Measurements from ENCODE around the gene PDZK1.
"Not testable (repeated sequence)": the region's sequence is repeated elsewhere in the genome, so short reads cannot be mapped to it uniquely, and the experiment has no call there.

PDZK1 gene

DNA sequence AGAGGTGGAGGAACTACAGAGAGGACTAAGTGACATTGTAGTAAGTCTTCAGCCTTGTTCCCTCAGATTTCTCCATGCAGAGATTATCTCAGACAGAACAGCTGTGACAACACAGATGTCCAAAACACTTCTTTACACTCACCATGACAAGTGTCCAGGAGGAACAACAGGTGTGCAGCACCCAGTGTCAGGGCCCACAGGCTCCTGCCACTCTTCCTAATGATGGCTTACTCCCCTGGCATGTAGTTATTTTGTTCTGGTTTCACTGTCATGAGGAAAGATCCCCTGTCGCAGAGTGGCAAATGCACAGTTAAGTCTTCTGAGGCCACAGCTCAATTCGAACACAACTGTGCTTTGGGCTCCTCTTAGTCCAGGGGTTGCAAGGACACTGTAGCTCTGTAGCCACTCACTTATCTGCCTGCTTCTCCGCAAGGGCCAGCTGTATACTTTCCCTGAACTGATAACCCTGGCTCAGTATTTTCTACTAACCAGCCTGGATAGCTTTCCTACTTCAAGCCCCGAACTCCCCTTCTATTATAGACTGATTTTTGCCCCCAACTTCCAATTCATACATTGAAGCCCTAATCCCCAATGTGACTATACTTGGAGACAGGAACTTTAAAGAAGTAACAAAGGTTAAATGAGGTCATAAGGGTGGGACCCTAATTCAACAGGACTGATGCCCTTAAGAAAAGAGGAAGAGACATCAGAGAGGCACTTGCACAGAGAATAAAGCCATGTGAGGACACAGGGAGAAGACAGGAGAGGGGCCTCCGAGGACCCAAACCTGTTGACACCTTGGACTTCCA lies 11.1 kb downstream of the PDZK1 start:
- DNase-seq (no peak), ATAC-seq (no peak)
- Mint-ChIP-seq H3K4me3 (no peak overlapping the region), H3K9me3 (no peaks in the 10 kb centered on the region), H3K27me3 (no peaks in the 10 kb centered on the region), H3K4me1 (peaks cover 4% of the 10 kb centered on the region), H3K27ac (no peak overlapping the region), H3K36me3 (ENCODE audit: low read depth) (no peaks in the 10 kb centered on the region)

- H3K36me3 Mint-ChIP-seq (ENCODE audit: low read depth) = peaks cover 3% of the 10 kb centered on the region
- DNase-seq (no peak), ATAC-seq (no peak)
- no peaks in the 10 kb centered on the region for H3K27me3 Mint-ChIP-seq
- H3K9me3 Mint-ChIP-seq = no peaks in the 10 kb centered on the region
- H3K4me3 Mint-ChIP-seq = no peak overlapping the region
- H3K27ac Mint-ChIP-seq = no peak overlapping the region
- peaks cover 31% of the 10 kb centered on the region for H3K4me1 Mint-ChIP-seq
These were observed 14.3 kb downstream of the PDZK1 start for GRCh38 chr1:145692785-145693443.

DNA sequence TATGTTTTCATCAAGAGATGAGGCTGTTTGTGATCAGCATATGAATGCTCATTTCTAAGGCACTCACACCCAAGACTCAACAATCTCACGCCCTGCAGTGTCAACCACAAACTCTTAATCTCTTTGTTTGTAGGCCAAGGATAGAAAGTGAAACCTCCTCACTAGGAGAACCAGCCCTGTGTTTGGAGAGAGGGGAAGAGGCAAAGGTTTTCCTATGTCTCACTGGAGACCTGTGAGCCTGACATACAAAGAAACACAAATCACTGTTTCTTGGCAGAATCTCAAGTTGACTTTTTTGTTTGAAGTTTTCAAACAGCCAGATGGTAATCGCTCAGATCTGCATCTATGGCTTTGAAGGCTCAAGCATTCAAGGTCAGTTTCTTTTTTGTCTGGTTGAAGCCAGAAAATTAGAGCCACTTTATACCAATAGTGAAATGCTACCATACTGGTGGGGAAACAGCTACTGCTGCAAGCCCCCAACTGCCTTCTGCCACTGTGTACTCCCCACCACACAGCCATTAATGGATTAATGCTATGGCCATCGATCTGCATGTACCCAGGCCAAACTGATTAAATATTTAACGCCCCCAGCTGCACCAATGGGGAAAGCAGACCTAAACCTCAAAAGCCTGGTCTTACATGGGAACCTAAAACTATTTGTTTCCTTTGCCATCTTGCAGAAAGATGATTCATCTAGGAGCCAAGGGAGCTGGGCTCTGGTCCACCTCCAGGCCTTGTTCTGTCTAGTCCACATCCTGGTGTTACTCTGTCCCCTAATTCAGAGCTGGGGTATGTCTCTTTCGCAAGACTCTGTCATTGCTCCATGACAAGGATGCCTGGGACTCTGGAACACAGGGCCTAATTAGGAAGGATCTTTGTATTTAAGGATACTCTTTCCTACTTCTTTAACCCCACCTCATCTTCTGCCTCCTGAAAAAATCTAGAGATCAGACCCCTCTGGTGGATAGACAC lies 16.3 kb downstream of the PDZK1 start:
- Mint-ChIP-seq H3K4me1 (peaks cover 31% of the 10 kb centered on the region), H3K27ac (peak overlapping the region; percentile 67), H3K9me3 (no peaks in the 10 kb centered on the region), H3K4me3 (peak overlapping the region; percentile 8), H3K36me3 (ENCODE audit: low read depth) (peaks cover 3% of the 10 kb centered on the region), H3K27me3 (no peaks in the 10 kb centered on the region)
- ATAC-seq (peak; percentile 99), DNase-seq (peak; percentile 31)

GRCh38 chr1:145689922-145690321 lies 17.2 kb downstream of the PDZK1 start:
- Mint-ChIP-seq H3K27me3 (no peaks in the 10 kb centered on the region), H3K4me1 (peaks cover 31% of the 10 kb centered on the region), H3K9me3 (no peaks in the 10 kb centered on the region), H3K4me3 (no peak overlapping the region), H3K36me3 (ENCODE audit: low read depth) (peaks cover 3% of the 10 kb centered on the region), H3K27ac (peak overlapping the region; percentile 67)
- ATAC-seq (no peak), DNase-seq (no peak)

GRCh38 chr1:145688924-145689323 lies 18.2 kb downstream of the PDZK1 start:
- DNase-seq = no peak
- Mint-ChIP-seq H3K4me3 (no peak overlapping the region), H3K27me3 (no peaks in the 10 kb centered on the region), H3K36me3 (ENCODE audit: low read depth) (peaks cover 3% of the 10 kb centered on the region), H3K27ac (no peak overlapping the region), H3K9me3 (no peaks in the 10 kb centered on the region), H3K4me1 (peaks cover 31% of the 10 kb centered on the region)
- ATAC-seq = no peak

- Mint-ChIP-seq H3K4me3 (no peak overlapping the region), H3K36me3 (ENCODE audit: low read depth) (peaks cover 3% of the 10 kb centered on the region), H3K27ac (no peak overlapping the region), H3K9me3 (no peaks in the 10 kb centered on the region), H3K27me3 (no peaks in the 10 kb centered on the region), H3K4me1 (peaks cover 31% of the 10 kb centered on the region)
- no peak for ATAC-seq
- no peak for DNase-seq
These were observed 18.8 kb downstream of the PDZK1 start for GRCh38 chr1:145688328-145688727.

DNA sequence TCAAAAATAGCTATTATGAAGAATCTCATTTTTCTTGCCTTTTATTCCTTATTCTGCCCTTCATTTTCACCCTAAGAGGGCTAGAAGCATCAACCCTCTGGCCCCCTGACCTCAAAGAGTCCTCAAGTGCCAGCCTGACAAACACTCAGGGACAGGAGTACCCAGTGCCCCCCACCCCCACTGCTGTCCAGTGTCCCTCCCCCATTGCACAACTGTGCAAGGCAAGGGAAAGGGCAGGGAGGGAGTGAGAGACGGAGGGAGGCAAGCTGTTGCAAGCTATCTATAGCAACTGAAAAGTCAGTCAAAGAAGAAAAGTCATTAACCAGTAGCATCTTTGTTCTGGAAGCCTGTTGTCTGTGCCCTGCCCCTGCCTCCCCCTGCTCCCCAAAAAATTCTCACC lies 21.1 kb downstream of the PDZK1 start:
- not testable (repeated sequence) for DNase-seq; H3K27ac Mint-ChIP-seq; H3K27me3 Mint-ChIP-seq; H3K36me3 Mint-ChIP-seq (ENCODE audit: low read depth); ATAC-seq; H3K9me3 Mint-ChIP-seq; H3K4me3 Mint-ChIP-seq
- peaks cover 27% of the 10 kb centered on the region for H3K4me1 Mint-ChIP-seq

- DNase-seq; H3K36me3 Mint-ChIP-seq (ENCODE audit: low read depth); ATAC-seq; H3K27me3 Mint-ChIP-seq; H3K27ac Mint-ChIP-seq; H3K9me3 Mint-ChIP-seq; H3K4me3 Mint-ChIP-seq: not testable (repeated sequence)
- peaks cover 15% of the 10 kb centered on the region for H3K4me1 Mint-ChIP-seq
These were observed 22.3 kb downstream of the PDZK1 start for GRCh38 chr1:145684858-145685257.

GRCh38 chr1:145673217-145673616 lies 34.0 kb downstream of the PDZK1 start:
- H3K27ac Mint-ChIP-seq, H3K4me3 Mint-ChIP-seq, ATAC-seq, H3K27me3 Mint-ChIP-seq, H3K9me3 Mint-ChIP-seq, DNase-seq: not testable (repeated sequence)
- Mint-ChIP-seq H3K4me1 (peaks cover 33% of the 10 kb centered on the region), H3K36me3 (ENCODE audit: low read depth) (peaks cover 12% of the 10 kb centered on the region)

GRCh38 chr1:145670995-145671745 lies 36.0 kb downstream of the PDZK1 start:
- H3K9me3 Mint-ChIP-seq, DNase-seq, ATAC-seq, H3K27me3 Mint-ChIP-seq, H3K4me3 Mint-ChIP-seq: not testable (repeated sequence)
- peaks cover 35% of the 10 kb centered on the region for H3K4me1 Mint-ChIP-seq
- peaks cover 18% of the 10 kb centered on the region for H3K36me3 Mint-ChIP-seq (ENCODE audit: low read depth)
- H3K27ac Mint-ChIP-seq = peak overlapping the region; percentile 78

DNA sequence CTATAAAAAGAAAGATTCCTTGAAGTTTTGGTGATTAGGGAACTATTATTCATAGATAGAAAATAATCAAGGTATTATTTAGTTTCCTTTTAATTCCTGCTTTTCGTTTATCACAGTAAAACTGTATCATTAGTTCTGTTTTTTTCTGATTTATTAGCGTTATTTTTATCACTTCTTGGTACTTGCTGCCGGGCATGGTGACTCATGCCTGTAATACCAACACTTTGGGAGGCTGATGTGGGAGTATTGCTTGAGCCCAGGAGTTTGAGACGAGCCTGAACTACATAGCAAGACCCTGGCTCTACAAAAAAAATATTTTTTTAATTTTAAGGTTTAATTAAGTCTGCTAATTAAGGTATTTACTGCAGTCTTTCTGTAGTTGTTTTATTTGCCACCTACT lies 42.2 kb downstream of the PDZK1 start:
- not testable (repeated sequence) for H3K27me3 Mint-ChIP-seq, ATAC-seq, H3K27ac Mint-ChIP-seq, DNase-seq, H3K9me3 Mint-ChIP-seq, H3K4me3 Mint-ChIP-seq
- H3K4me1 Mint-ChIP-seq = peaks cover 17% of the 10 kb centered on the region
- peaks cover 10% of the 10 kb centered on the region for H3K36me3 Mint-ChIP-seq (ENCODE audit: low read depth)

DNA sequence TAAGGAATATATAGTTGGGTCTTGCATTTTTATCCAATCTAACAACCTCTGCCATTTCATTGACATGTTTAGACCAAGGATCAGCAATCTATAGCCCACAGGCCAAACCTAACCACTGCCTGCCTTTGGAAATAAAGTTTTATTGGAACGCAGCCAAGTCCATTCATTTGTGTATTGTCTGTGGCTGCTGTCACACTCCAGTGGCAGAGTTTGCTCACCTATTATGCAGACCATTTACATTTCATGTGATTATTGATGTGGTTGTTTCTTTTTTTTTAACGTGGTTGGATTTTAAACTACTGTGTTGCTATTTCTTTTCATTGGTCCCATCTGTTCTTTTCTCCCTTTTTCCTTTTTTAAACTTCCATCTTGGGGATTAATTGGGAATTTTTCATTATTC lies 44.7 kb downstream of the PDZK1 start:
- Mint-ChIP-seq H3K36me3 (ENCODE audit: low read depth) (peaks cover 12% of the 10 kb centered on the region), H3K27ac (peak overlapping the region; percentile 15), H3K4me1 (peaks cover 13% of the 10 kb centered on the region)
- not testable (repeated sequence) for H3K9me3 Mint-ChIP-seq, DNase-seq, H3K4me3 Mint-ChIP-seq, H3K27me3 Mint-ChIP-seq
- peak; percentile 84 for ATAC-seq

- not testable (repeated sequence) for ATAC-seq, H3K9me3 Mint-ChIP-seq, H3K27me3 Mint-ChIP-seq, H3K27ac Mint-ChIP-seq, H3K4me3 Mint-ChIP-seq, H3K4me1 Mint-ChIP-seq, DNase-seq
- H3K36me3 Mint-ChIP-seq (ENCODE audit: low read depth) = peaks cover 16% of the 10 kb centered on the region
These were observed 50.8 kb downstream of the PDZK1 start for GRCh38 chr1:145656245-145656943.

Measured in activated naive CD8-positive, alpha-beta T cell treated with anti-CD3 and anti-CD28 coated beads, Interleukin-2, amount 50 U/mL, for 24 hours (primary cell).